ENCODE data around the gene SPNS2.

The SPNS2 gene, protein sequence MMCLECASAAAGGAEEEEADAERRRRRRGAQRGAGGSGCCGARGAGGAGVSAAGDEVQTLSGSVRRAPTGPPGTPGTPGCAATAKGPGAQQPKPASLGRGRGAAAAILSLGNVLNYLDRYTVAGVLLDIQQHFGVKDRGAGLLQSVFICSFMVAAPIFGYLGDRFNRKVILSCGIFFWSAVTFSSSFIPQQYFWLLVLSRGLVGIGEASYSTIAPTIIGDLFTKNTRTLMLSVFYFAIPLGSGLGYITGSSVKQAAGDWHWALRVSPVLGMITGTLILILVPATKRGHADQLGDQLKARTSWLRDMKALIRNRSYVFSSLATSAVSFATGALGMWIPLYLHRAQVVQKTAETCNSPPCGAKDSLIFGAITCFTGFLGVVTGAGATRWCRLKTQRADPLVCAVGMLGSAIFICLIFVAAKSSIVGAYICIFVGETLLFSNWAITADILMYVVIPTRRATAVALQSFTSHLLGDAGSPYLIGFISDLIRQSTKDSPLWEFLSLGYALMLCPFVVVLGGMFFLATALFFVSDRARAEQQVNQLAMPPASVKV

DNA sequence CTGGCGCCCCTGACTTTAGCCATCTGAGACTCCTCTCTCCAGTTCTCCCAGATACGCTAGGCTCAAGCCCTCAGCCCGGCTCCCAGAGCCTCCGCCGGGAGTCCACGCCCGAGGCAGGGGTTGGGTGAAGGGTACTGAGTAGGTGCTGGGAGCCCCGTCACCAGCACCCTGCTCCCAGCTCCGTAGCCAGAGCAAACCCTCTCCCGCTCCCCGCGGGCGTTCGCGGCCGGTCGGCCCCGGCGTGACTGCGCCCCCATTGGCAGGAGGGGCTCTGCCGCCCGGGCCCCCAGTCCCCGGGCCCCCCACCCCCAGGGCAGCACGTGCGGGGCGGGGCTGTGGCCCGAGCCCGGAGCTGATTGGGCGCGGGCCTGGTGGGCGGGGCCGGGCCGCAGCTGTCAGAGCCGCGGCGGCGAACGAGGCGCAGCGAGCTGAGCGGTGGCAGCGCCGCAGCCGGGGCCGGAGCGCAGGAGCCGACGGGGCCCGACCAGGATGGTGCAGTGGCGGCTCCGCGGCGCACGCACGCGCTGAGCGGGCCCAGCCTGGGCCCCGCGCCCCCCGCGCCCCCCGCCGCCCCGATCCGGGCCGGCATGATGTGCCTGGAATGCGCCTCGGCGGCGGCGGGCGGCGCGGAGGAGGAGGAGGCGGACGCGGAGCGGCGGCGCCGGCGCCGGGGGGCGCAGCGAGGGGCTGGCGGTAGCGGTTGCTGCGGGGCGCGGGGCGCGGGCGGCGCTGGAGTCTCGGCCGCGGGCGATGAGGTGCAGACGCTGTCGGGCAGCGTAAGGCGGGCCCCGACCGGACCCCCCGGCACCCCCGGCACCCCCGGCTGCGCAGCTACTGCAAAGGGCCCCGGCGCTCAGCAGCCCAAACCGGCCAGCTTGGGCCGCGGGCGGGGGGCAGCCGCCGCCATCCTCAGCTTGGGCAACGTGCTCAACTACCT, at the start of gene SPNS2:
Gene SPNS2 (plus strand): TSS at position 421 of the 937 bp plus-strand sequence. CDS start 167 bp downstream, at position 588.
- DNase-seq = peak; percentile 40

DNA sequence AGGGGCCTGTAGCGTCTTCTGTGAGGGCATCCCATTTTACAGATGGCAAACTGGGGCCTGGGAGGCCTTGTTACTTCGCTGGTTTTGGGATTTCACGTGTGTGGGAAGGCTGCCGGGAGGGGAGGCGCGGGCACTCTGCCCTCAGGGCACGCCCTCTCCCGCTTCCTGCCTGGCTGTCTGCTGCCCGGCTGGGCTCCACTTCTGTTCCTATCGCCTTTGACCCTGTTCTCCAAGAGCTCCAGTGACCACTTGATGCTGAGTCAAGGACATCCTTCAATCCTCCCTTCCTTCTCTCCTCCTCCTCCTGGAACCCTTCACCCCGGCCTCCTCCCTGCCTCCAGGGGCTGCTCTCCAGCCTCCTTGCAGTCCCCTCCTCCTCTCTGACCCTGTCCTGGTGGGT, 48.9 kb upstream of the SPNS2 start:
- DNase-seq = no peak

DNA sequence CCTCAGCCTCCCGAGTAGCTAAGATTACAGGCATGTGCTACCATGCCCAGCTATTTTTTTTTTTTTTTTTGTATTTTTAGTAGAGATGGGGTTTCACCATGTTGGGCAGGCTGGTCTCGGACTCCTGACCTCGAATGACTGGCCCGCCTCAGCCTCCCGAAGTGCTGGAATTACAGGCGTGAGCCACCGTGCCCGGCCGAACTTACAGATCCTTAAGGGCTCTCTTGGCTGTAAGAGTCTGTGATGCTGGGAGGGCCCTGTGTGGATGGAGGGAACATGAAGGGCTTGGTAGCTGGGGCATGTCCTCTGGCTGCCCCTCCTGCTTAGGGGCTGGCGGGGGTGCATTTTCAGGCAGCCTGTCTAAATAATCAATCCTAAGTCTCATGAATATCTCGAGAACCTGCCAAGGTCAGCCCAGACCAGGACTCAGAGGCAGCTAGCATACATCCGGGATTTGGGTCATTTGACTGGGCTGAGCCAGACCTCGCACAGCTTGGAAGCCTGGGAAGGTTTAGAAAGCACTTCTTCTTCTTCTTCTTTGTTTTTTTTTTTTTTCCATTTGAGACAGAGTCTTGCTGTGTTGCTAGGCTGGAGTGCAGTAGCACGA, 47.9 kb upstream of the SPNS2 start:
- no peak for DNase-seq

DNA sequence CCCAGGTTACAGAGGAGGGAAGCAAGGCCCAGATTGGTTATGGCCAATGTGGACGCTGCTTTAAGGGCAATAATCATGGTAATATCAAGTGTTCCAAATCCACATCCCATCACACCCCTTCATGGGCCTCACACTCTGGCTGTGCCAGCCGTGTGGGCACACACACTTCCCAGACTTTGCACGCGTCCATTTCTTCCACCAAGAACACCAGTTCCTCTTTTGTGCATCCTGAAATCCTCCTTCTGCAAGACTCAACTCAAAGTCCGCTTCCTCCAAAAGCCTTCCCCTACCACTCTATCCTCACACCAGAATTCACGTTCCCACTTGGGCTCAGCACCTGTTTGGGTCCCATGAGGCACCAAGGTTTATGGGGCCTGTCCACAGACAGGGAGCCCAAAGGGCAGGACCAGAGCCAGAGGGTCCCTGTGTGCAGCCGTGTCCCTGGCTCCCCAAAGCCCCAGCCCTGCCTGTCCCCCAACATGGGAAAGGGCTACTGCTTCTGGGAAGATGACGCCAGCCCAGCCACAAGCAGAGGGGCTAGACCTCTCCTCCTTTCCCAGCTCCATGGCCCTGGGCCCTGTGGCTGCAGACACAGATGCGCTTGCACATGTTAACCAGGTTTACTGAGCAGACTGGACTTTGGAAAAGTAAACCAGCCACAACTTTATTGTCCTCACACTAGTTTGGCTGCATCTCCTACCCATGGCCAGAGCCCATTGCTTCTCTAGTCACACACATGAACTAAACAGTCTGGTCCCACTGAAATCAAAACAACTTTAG, 44.7 kb upstream of the SPNS2 start:
- DNase-seq = no peak

DNA sequence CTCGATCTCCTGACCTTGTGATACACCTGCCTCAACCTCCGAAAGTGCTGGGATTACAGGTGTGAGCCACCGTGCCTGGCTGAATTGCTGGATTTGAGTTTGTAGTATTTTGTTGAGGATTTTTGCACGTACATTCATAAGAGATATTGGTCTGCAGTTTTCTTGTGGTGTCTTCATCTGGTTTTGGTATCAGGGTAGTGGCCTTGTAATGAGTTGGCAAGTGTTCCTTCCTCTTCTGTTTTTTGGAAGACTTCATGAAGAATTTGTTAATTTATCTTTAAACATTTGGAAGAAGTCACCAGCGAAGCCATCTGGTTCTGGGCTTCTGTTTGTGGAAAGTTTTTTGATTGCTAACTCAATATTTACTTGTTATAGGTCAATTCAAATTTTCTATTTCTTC, 38.0 kb upstream of the SPNS2 start:
- DNase-seq = no peak

DNA sequence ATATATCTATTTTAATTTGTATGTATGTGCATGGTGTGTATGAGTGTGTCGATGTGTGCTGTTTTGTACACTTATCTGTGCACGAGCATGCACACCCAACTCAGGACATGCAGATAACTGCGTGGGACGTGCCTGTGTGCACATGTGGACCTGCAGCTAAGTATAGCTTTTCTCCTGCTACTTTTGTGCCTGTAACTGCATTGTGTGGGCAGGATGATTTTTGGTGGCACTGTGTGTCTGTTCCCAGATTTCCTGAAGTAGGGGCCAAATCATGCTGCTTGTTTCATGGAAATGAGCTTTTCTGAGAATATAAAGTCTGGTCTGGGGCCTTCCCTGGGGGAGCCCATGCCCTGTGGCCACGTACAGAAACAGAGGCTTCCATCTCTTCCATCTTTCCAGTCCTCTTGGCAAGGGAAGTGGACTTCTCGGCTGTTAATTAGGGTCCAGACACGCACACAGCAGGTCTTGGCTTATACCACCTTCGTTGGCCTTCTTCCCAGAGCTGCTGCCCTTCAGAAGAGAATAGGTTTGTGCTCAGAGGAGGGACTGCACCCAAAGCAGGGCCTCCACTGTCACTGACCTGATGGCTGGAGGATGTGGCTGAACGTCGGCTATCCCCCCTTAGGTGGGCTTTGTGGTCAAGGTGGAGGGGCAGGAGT, 34.7 kb upstream of the SPNS2 start:
- DNase-seq = no peak

DNA sequence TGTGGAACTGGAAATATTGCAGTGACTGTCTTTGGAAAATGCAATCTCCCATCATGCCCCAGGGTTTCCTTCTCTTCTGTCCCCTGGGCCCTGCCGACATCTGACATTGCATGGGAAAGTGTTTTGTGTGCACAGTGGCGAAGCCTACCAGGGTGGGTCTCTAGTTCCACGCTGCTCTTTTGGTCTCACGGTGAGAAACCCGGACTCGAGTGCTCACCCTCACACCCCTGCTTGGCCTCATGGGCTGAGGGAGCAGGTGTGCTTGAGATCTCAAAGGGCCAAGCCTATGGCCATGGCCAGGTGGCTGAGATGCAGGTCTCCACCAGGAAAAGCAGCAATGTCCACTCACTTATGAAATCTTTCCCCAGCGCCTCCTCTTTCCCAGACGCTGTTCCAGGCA, 32.9 kb upstream of the SPNS2 start:
- no peak for DNase-seq

DNA sequence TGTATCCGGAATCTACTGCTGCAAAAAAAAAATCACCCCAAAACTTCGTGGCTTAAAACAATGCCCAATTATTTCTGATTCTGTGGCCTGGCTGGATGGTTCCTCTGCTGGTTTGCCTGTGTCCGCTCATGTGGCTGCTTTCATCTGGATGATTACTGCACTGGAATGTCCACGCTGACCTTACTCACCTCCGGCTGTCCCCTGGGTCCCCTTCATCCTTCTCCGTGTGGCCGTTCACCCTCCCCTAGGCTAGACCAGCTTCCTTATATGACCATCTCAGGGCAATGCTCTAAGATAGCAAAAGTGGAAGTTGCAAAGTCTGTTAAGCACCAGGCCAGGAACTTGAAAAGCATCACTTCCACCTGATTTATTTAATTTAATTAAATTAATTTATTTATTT, 31.4 kb upstream of the SPNS2 start:
- no peak for DNase-seq

DNA sequence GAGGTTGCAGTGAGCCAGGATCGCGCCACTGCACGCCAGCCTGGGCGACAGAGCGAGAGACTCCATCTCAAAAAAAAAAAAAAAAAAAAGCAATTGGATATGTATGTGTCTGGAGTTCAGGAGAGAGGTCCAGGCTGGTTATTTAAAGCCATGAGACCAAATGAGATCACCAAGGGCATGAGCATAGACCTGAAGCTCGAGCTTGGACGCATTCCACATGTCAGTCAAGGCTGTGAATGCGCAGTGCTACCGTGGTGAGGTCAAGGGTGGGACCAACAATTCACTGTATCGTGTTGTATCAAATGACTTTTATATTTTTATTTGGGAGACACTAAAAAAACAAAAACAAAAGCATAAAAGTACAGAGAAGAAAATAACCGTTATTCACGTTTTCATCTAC, 29.1 kb upstream of the SPNS2 start:
- no peak for DNase-seq

DNA sequence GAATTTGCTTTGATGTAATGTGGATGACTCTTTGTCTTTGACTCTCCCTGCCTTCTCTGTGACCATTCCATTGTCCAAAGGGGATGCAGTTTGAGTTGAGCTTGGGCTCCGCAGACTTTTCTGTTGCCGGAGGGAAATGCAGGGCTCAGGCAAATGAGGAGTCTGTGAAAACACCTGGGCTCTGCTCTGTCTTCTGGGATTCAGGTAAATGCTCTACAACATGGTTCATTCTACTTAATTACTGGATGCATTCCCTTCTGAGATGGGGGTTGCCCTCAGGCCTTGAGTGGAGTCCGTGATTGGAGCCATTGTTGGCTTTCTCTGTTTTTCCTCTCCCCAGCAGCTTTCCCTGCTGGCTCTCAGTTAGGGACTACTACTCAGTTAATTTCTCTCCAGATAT, 26.4 kb upstream of the SPNS2 start:
- no peak for DNase-seq

DNA sequence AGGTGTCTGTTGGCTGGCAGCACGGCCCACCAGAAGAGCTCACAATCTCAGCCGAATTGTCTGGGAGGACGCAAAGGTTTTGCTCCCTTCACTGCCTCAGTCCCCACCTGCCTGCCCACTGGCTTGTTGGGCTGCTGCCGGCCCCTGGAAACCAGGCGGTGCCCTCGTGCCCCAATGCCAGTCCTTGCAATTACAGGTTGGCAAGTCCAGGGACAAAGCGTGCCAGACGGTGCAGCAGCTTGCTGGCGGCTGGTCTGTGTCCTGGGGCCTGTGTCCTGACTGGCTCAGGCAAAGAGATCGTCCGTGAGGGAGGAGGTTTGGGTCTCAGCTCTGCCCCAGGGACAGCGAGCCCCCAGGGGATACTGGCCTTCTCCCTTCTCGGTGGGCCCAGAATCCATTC, 24.6 kb upstream of the SPNS2 start:
- no peak for DNase-seq

DNA sequence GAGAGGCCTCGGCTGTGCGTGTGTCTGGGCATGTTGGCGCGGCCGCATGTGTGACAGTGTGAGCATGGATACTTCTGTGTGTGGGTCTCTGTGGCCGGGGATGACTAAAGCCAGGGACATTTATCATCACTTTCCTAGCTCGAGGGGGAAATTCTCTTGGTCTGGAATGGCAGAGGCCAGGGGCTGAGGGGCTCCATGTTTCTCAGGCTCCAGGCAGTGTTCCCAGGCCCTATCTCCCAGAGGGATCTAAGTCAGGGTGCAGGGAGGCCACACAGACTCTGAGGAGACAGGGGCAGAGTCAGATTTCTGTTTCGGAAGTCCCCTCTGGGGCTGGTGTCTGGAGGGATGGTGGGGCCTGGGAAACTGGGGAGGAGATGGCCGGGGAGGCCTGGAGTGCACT, 23.7 kb upstream of the SPNS2 start:
- DNase-seq = no peak

DNA sequence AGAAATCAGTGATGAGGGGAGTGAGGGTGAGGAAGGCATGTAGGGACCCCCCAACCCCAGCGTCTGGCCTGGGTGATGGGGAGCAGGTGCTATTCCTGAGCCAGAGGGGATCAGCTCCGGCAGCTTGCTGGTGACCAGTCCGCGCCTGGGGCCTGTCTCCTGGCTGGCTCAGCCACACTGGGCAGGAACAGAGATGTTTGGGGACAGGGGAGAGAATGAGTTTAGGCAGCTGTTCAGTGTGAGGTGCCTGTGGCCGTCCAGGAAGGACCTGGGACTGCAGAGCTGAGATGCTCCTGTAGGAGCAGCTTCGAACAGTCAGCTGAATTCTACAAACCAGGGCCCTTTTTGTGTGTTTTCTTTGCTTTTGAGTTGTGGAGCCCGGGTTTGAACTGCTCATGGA, 23.2 kb upstream of the SPNS2 start:
- no peak for DNase-seq

DNA sequence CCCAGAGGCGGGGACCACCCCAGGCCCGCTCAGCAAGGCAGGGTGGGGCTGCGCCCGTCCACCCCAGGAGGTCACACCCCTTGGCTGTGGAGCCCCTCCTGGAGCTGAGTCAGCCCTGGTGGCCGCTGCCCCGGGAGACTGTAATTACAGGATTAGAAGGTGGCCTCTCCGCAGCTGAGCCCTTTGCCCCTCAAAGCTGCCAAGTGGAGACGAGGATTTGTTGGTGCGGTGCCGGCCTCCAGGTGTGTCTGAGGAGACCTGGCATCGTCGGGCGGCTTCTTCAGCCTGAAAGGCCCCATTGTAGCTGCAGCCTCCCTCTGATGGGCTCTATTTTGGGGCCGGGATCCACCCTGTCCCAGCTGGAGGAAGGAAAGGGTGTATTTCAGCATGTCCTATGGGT, 22.7 kb upstream of the SPNS2 start:
- no peak for DNase-seq

DNA sequence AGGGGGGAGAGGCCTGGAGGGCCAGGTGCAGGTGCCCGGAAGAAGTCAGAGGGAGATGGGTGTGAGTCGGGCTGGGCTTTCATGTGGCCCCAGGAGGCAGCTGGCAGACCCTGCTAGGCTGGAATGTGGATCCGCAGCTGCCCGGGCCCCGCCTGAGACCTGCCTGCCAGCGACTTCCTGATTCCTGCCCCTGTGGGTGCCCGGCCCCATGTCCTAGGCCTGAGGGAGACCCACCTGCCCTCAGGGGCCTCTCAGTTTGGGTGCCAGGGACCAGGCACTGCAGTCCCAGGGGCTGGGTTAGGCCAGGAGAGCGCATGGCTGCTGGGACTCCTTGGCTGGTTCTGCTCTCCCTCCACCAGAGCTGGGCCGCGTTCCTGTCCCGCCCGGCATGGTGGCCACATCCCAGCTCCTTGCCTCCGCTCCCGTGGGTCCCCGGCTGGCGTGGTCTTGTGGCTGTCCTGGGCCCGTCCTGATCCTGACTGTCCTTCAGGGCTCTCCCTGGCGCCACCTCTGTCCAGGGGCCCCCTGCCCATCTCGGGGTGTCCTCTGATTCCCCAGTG, 22.1 kb upstream of the SPNS2 start:
- no peak for DNase-seq

DNA sequence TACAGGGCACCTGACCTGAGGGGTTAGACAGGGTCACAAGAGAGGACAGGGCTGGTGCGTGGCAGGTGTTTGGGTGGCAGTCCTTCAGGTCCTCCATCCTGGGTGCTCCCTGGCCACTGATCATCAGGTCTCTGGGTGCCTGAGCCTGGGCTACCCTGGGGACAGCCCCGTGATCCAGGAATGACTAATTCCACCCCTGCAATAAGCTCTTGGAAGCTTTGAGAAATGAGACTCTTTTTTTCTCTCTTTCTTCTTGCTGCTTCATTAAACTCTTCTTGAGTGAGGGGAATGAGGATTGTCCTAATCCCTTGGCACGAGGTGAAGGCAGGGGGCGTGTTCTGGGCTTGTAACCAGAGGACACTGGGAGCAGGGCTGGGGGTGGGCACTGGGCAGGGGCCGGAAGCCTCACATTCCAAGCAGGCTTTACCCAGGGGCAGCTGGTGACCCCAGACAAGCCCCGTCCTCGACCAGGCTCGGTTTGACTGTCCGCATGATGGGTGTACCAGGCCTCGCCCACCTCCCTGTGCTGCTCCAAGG, 21.4 kb upstream of the SPNS2 start:
- no peak for DNase-seq

DNA sequence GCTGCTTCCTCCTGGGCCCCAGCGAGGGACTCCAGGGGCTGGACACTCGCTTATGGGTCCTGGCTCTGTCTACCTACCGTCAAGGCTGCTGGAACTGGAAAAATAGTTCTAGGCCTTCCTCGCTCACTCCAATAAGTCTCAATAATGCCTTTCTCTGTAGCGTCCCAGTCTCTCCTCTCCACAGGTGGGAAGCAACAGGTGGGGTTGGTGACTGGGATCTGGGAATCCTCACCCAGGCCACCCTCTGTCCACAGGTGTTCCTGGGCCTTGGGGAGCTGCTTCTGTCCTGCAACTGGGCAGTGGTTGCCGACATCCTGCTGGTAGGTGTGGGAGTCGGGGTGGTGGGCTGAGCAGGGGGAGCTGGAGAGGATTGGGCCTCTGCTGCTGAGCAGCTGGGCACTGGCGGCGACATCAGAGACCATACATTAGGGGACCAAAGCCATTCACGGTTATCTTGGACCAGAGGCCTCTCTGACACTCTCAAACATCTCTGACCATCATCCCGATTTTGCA, 20.3 kb upstream of the SPNS2 start:
- no peak for DNase-seq

DNA sequence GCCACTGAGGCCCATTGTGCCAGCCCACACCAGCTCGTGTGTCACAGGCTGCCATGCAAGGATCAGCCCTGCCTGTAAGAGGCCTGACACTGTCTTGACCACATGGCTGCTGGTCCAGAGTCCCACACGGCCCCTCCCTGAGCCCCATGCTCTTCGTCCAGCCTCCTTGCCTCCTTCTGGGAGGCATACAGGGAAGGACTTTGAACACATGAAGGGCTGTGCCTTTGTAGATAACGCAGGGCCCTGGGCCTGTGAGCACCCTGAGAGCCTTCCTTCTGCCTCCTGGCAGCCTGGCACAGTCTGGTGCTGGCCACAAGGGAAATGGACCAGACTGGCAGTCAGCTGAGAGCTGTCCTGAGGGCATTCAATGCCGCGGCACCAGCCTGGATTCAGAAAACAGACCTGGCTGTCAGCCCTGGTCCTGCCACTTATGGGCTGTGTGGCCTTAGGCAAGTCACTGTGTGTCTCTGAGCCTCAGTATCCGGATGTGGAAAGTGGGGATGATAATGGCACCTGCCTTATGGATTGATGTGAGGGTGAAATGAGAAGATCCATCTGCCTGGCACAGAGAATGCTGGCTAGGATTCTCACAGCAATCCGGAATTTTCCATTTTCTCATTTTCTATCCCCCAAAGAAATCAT, 19.2 kb upstream of the SPNS2 start:
- no peak for DNase-seq

DNA sequence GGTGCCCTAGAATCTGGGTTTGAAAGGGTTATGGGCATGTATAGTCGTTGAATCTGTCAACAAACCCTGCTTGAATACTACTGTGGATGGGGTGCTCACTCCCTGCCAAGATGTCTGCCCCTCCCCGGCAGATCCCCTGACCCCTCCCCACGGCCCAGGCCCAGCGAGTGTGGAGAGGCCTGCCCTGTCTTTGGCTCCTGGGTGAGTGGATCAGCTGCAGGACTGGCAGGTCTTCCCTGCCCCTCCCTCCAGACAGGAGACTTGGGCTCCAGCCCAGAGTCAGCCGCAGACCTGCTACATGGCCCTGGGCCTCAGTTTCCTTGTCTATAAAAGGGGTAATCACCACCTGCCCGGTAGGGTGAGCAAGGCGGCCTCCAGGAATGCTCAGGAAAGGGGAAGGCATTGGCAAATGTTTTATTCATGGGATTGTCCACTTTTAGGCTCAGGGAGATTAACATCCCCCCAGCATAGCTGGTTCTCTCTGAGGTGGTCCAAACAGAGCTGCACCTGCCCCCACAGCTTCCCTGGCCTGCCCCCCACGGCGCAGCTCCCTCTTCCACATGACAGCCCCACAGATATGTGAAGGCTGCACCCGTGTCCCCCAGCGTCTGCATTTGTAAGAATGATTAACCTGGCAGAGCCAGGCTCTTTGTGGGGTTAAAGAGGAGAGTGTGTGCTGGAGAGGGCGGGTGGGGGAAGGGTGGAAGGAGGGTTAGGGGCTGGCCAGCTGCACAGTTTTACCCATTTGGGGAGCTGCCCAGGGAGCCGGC, 18.5 kb upstream of the SPNS2 start:
- DNase-seq = no peak
